LHCN-M2 (cell line): ENCODE data around the gene LZIC. TPM values are rescaled to one million over a fixed set of nuclear protein-coding genes. Genes with fewer than 3 reads are reported as not detected.
"Not testable (repeated sequence)": the region's sequence is repeated elsewhere in the genome, so short reads cannot be mapped to it uniquely, and the experiment has no call there.

Source experiments
- DNase-seq: peaks from one replicate; pipeline ENCODE4 v3.0.0-alpha.2; 2012; ENCODE audit warnings: low read depth
- polyA plus RNA-seq: library from polyadenylated mRNA; unstranded; fragments of >200 nt; gene quantifications from one replicate; pipeline ENCODE4 v1.2.1, GENCODE V29; 2012; ENCODE audit warnings: missing spikeins
- total RNA-seq: library from RNA; depleted of rRNA; stranded (reverse); fragments of >200 nt; gene quantifications from 2 replicates; pipeline ENCODE4 v1.2.3, GENCODE V29; 2014; rRNA removed

Gene LZIC
- total RNA-seq, result 32.8 and 36.8 TPM in 2 replicates
- 19.6 TPM for polyA plus RNA-seq

GRCh38 chr1:9942939-9943788, at the start of gene LZIC, which contains the start of gene NMNAT1:
Gene LZIC, minus strand, starts transcription at chr1:9943391. Its CDS starts 6,772 bp downstream, at chr1:9936619.
Gene NMNAT1, plus strand, starts transcription at chr1:9943475. Its CDS starts 28,599 bp downstream, at chr1:9972074.
- DNase-seq, result peak; percentile 88

GRCh38 chr1:9992910-9993309, 49.7 kb upstream of the LZIC start:
- no peak for DNase-seq

- DNase-seq, result no peak
These were observed 47.8 kb upstream of the LZIC start for GRCh38 chr1:9990944-9991343.

- no peak for DNase-seq
These were observed 46.6 kb upstream of the LZIC start for GRCh38 chr1:9989773-9990172.

GRCh38 chr1:9985001-9985400, 41.8 kb upstream of the LZIC start:
- no peak for DNase-seq

GRCh38 chr1:9984253-9984652, 41.1 kb upstream of the LZIC start:
- DNase-seq, result no peak

GRCh38 chr1:9960706-9961562, 17.7 kb upstream of the LZIC start:
- peak; percentile 50 for DNase-seq

- no peak for DNase-seq
These were observed 16.8 kb upstream of the LZIC start for GRCh38 chr1:9960011-9960410.

GRCh38 chr1:9957726-9958125, 14.5 kb upstream of the LZIC start:
- no peak for DNase-seq

GRCh38 chr1:9946315-9946714, 3.1 kb upstream of the LZIC start:
- DNase-seq, result no peak

- peak; percentile 59 for DNase-seq
These were observed 722 bp downstream of the LZIC start for GRCh38 chr1:9942399-9942938.

GRCh38 chr1:9929431-9930385, 13.5 kb downstream of the LZIC start:
- DNase-seq, result no peak

GRCh38 chr1:9927259-9927658, 15.9 kb downstream of the LZIC start:
- DNase-seq, result no peak

- no peak for DNase-seq
These were observed 20.8 kb downstream of the LZIC start for GRCh38 chr1:9922342-9922741.

GRCh38 chr1:9920606-9921005, 22.6 kb downstream of the LZIC start:
- DNase-seq, result no peak

GRCh38 chr1:9917901-9918300, 25.3 kb downstream of the LZIC start:
- no peak for DNase-seq

GRCh38 chr1:9917495-9917894, 25.7 kb downstream of the LZIC start:
- not testable (repeated sequence) for DNase-seq

GRCh38 chr1:9916452-9916851, 26.7 kb downstream of the LZIC start:
- DNase-seq, result no peak

GRCh38 chr1:9914610-9914937, 28.6 kb downstream of the LZIC start:
- no peak for DNase-seq

GRCh38 chr1:9912264-9912936, 30.8 kb downstream of the LZIC start:
- no peak for DNase-seq
